Stimulated activated CD8-positive, alpha-beta memory T cell treated with anti-CD3 and anti-CD28 coated beads, Interleukin-4, amount 100 ng/mL, for 1 hour (primary cell): Measurements from ENCODE around the gene BIRC6.
"Not testable (repeated sequence)": the region's sequence is repeated elsewhere in the genome, so short reads cannot be mapped to it uniquely, and the experiment has no call there.

Source experiments
- DNase-seq, 2 donors: peaks; one replicate each; pipeline ENCODE4 v3.0.0-alpha.2; 2020; ENCODE audit warnings: low read depth in 2 of 2, low spot score in 1 of 2

Gene BIRC6

DNA sequence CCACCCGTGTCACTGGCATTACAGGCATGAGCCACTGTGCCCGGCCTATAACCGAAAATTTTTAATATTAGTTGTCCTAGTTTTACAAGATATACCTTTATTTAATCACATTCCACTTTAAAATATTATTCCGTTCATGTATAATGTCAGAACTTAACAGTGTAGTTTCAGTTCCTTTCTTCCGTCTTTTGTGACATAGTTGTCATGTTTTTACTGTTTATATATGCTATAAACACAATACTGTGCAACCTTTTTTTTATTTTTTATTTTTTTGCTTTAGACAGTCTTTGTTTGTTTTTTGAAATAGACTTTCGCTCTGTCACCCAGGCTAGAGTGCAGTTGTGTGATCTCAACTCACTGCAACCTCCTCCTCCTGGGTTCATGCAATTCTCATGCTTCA, 141.5 kb downstream of the BIRC6 start:
- no peak for DNase-seq

- DNase-seq, result no peak
These were observed 146.1 kb downstream of the BIRC6 start for GRCh38 chr2:32502941-32503340.

DNA sequence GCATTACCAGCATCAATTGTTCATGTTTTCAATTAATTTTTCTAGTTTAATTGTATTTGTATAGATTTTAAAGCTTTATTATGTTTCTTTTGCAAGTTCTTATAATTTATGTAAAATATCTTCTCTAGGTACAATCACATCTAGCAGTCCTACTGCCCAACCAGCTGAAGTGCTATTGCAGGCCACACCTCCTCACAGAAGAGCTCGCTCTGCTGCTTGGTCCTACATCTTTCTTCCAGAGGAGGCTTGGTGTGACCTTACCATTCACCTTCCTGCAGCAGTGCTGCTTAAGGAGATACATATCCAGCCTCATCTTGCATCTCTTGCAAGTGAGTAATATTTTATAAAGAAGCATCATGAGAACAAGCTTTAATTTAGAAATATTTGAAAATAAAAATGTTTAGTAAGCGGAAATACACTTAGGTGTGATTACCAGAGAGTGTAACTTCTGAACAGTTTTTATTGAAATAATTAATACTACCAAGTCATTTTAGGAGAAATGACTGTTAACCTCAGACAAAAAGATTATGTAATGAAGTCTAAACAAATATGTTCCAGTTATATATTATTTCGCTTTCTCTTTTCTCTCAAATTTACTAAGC, 148.2 kb downstream of the BIRC6 start:
- no peak for DNase-seq

- DNase-seq, result no peak
These were observed 149.6 kb downstream of the BIRC6 start for GRCh38 chr2:32506446-32506845.

DNA sequence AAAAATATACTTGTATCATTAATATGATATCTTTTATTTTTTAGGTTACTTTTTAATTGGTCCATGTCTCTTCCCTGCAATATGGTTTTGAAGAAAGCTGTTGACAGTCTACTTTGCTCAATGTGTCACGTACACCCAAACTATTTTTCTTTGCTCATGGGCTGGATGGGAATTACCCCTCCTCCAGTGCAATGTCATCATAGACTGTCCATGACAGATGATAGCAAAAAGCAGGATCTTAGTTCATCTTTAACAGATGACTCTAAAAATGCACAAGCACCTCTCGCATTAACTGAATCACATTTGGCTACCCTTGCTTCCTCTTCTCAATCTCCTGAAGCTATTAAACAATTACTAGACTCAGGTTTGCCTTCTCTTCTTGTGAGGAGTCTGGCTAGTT, 158.1 kb downstream of the BIRC6 start:
- DNase-seq, result no peak

DNA sequence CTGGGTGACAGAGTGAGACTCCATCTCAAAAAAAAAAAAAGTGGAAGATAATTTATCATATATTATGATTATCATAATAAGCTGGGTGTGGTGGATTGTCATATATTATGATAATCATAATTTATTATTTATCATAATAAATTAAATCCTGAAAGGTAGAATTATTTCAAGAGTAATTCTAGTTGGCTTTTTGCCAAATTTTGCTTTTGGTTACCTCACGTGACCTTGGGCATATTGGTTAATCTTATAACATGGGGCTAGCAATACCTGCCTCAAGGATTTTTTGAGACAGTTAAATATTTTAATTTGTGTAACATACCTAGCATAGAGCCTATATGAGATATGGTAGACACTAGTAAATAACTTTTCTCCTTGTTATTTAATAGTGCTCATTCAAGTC, 159.7 kb downstream of the BIRC6 start:
- no peak for DNase-seq

DNA sequence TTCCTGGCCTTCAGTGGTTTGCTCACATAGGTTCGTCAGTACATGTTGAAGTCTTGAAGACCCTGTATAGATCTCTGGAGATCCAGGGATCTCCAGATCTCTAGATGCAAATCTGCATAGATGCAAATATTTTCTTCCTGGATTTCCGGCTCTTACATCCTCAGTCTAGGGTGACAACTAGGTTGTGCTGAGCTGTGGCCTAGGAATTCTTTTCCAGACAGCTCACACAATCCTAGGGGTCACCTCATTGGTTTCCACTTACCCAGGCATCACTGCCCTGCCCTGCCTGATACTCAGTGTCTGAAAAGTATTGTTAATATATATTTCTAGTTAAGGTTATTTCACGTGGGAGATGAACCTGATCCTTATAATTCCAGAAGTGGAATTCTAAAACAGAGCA, 165.9 kb downstream of the BIRC6 start:
- no peak for DNase-seq

DNA sequence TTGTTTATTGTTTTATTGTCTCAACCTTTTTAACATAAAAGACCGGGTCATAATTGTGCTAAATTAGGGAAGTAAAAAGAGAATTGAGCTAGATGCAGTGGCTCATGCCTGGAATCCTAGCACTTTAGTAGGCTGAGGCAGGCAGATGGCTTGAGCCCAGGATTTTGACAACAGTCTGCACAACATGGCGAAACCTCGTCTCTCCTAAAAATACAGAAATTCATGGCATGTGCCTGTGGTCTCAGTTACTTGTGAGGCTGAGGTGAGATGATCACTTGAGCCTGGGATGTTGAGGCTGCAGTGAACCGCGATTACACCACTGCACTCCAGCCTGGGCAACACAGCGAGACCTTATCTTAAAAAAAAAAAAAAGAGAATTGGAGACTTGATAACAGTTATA, 166.9 kb downstream of the BIRC6 start:
- no peak for DNase-seq

- no peak for DNase-seq
These were observed 175.5 kb downstream of the BIRC6 start for GRCh38 chr2:32532341-32532740.

GRCh38 chr2:32532961-32533360, 176.1 kb downstream of the BIRC6 start:
- no peak for DNase-seq

- no peak for DNase-seq
These were observed 178.0 kb downstream of the BIRC6 start for GRCh38 chr2:32534831-32535230.

DNA sequence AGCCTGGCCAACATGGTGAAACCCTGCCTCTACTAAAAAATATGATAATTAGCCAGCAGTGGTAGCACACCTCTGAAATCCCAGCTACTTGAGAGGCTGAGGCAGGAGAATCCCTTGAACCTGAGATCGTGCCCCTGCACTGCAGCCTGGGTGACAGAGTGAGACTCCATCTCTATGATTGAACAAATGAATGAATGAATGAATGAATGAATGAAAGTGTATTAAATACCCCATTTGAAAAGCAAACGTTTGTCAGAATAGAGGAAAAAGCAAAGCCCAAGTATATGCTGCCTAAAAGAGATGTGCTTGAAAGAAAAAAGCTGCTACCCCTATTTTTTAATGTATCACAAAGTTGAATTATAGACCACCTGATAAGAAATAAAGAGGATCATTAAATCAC, 181.9 kb downstream of the BIRC6 start:
- no peak for DNase-seq

GRCh38 chr2:32552483-32552882, 195.7 kb downstream of the BIRC6 start:
- not testable (repeated sequence) for DNase-seq

GRCh38 chr2:32553829-32554432, 197.1 kb downstream of the BIRC6 start:
- no peak for DNase-seq

DNA sequence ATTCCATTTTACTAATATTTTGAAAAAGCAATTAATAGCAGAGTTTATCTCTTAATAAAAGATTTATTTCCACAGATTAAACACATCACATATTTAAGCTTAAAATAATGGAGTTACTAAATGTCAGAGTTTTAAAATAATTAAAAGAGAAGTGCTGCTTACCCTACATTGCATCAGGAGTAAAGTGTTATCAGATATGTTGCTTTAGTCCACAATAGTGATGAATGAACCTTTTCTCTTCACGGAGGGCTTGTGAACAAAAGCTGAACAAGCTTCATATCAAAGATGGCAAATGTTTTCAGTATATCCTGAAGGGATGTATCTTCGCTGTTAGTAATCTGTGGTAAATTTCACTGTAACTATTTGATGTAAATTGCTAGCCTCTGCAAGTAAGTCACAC, 201.7 kb downstream of the BIRC6 start:
- no peak for DNase-seq

DNA sequence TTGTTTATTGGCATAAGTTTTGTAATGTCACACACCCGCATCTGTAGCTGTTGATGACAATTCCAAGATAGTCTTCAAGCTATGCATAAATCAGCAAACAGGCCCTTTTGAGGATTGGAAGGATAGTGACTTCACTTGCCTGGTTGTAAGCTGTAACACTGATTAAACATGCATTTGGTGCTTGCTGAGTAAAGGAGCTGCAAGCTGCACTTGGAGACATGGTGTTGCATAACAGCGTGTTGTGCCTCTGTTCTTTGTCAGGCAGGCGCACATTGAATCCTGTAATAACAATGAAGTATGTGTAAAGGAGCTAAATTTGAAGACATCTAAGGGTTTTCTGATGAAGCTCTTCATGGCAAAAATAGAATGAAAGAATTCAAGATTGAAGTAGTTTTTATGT, 202.3 kb downstream of the BIRC6 start:
- DNase-seq, result no peak

- DNase-seq, result no peak
These were observed 206.1 kb downstream of the BIRC6 start for GRCh38 chr2:32562906-32563305.

GRCh38 chr2:32564417-32565035, 207.7 kb downstream of the BIRC6 start:
- DNase-seq, result no peak

DNA sequence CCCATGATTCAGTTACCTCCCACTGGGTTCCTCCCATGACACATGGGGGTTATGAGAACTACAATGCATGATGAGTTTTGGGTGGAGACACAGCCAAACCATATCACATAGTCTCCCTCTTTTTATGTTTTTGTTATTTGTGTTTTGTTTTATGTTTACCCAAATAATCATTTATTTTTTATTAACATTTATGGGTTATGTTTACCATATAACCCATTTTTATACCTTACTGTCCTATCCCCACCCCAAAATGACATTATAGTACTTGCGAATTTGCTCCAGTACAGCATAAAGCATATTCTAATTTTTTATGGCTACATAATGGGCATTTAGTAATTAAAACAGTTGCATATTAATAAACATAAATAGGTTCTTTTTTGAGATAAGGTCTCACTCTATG, 209.1 kb downstream of the BIRC6 start:
- DNase-seq, result no peak

DNA sequence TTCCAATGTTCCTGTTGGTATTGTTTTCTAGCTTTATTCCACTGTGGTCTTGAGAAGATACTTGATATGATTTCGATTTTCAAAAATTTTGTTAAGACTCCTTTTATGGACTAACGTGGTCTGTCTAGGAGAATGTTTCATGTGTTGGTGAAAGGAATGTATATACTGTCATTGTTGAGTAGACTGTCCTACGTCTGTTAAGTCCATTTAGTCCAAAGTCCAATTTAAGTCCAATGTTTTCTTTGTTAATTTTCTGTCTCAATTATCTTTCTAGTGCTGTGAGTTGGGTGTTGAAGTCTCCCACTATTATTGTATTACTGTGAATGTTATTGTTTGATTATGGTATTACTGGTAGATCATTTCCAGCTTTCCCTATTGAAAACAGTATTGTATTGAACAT, 215.2 kb downstream of the BIRC6 start:
- DNase-seq, result no peak

GRCh38 chr2:32572737-32573136, 215.9 kb downstream of the BIRC6 start:
- no peak for DNase-seq

DNA sequence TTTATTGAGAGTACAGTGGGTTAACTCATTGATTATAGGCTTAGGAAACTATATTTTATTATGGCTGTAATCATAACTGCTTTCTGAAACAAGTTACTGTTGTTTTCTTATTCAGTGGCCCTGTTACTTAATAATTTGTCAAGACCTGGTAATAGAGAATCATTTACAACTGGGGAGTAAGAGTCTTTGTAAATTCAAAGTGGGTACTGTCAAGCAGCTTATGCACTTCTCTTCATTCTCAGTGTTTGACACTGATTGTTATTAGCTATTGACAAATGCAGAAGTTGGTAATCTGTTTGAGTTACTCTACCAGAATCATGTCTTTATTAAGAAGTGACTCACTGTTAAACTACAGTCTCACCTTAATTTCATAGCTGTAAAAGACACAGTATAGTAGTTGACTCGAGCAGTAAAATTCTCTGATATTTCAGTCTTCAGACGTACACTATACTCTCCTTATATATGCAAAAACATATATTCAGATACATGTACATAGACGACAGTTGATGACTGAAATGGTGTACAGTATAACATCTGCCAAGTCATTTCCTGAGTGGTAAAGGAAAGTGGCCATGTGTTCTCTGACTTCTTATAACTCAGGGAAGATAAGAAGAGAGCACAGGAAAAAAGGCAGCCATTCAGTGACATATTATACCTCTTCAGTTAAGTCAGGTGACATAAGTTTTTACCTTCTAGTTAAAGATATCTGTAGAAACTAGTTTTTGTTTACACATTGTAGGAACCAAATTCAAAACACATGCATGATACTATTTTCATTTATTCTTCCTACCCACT, 235.0 kb downstream of the BIRC6 start:
- no peak for DNase-seq
